Keratinocyte (primary cell): Measurements from ENCODE around the gene ENKD1.

ENCODE experiments used
- CTCF ChIP-seq, 3 experiments: IDR thresholded peaks in 1 of 3; conservative IDR thresholded peaks in 1 of 3; optimal IDR thresholded peaks in 1 of 3; 2 replicates in 2 of 3; 3 replicates in 1 of 3; pipeline versions ENCODE3 to v1.5.1; 2011; ENCODE audit warnings: low read length in 3 of 3, mild to moderate bottlenecking in 3 of 3, moderate library complexity in 2 of 3, control low read depth in 1 of 3, inconsistent platforms in 1 of 3; ENCODE audit not compliant: insufficient read depth in 2 of 3; ENCODE audit errors: extremely low read depth in 1 of 3
- EZH2 ChIP-seq: IDR thresholded peaks from one replicate; pipeline ENCODE4 v1.6.1; 2012; ENCODE audit warnings: inconsistent platforms, mild to moderate bottlenecking, low read length, moderate library complexity

- TF ChIP-seq EZH2, result no peak
- peak in 1 of 3 experiments; percentile 25 for TF ChIP-seq CTCF (optimal IDR thresholded peaks at IDR 0.05 in 1 of 3, IDR thresholded peaks at IDR 0.05 in 1 of 3, conservative IDR thresholded peaks at IDR 0.05 in 1 of 3; ENCODE audit: extremely low read depth in 1 of 3, insufficient read depth in 2 of 3, low read length in 3 of 3)
These were observed 3.2 kb downstream of the ENKD1 start for GRCh38 chr16:67663151-67663876.
